Measurements from ENCODE around the gene IPO13. TPM values are rescaled to one million over a fixed set of nuclear protein-coding genes. Genes with fewer than 3 reads are reported as not detected.
A peak's percentile ranks its signal among the peaks of the same experiment; 100 is the strongest.

Gene IPO13
- total and polyA plus RNA-seq, 10 donors, result 10.5 to 27.4 (median 19.0) TPM

DNA sequence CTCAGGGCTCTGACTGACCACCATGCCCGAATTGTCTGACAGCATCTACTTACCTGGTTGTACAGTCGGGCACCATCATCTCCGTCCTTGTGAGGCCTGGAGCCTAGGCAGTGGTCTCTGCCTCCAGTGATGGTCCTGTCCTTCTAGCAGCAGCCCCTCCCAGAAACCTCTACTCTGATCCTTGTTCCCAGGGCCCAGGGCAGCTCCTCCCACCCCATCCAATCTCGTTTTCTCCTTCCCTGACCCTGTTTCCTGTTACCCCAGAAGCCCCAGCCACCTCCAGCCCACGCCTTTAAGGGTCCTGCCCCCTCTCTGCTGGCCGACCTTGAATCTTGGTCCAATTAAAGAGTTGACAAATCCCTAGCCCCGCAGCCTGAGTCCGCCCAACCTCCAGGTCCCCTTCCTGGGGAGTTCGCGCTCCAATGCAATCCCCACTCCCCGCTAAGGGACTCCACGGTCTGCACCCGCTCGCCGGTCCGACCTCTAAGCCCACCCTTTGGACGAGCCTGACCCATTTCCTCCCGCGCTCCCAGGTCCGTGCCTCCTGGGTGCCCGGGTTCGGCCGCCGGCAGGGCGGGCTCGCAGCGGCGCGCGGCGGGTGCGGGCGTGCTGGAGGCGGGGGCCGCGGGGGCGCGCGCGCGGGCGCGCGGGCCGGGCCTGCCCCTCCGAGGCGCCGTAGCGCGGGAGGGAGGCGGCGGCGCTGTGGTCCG, 32.0 kb downstream of the IPO13 start, which contains the start of gene B4GALT2:
B4GALT2 (plus strand) TSS at position 660 of the 710 bp plus-strand sequence. CDS start 1,951 bp downstream, outside the sequence.
- intact Hi-C loops (cut with DNase I; ENCODE audit: low total_unique reads), result no loop called here
- WGBS, 5 donors, result 5 to 17% (median 11%) methylated on average over 17 to 54 of the region's 54 CpGs
- Histone ChIP-seq H3K4me3 (peak within 1 kb of the TSS; percentile 55 to 85 (median 67)), H3K27ac (peak within 1 kb of the TSS in 6 of 8 donors; percentile 34 to 74 (median 50)), H3K4me1 (peaks cover 31 to 85% (median 62%) of the 10 kb centered on the region in 6 donors), H3K36me3 (peaks cover 0 to 28% (median 16%) of the 10 kb centered on the region in 6 donors), H3K9me3 (no peaks in the 10 kb centered on the region), H3K27me3 (replicated peaks in 1 of 7) (peaks cover 0 to 6% (median 0%) of the 10 kb centered on the region in 7 donors)
- DNase-seq, result peak; percentile 86
- TF ChIP-seq POLR2A (IDR thresholded peaks at IDR 0.05) (no peak), POLR2AphosphoS5 (IDR thresholded peaks at IDR 0.05) (peak in 2 of 3 donors; percentile 44 to 61)

DNA sequence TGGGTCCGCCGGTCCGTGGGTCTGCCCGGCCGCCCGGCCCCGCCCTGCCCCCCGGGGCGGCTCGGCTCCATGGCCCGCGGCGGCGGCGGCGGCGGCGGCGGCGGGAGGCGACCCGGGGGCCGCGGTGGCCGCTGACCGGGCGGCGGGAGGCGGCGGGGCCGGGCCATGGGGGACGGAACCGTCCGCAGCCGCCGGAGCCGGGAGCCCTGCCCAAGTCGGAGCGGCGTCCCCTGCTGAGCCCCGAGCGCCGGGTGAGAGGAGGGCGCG, 32.4 kb downstream of the IPO13 start:
- no peaks in the 10 kb centered on the region for H3K9me3 ChIP-seq
- peaks cover 0 to 6% (median 0%) of the 10 kb centered on the region in 7 donors for H3K27me3 ChIP-seq (replicated peaks in 1 of 7)
- TF ChIP-seq POLR2A (IDR thresholded peaks at IDR 0.05) (no peak), POLR2AphosphoS5 (IDR thresholded peaks at IDR 0.05) (no peak)
- TF ChIP-seq, protein P1, sequence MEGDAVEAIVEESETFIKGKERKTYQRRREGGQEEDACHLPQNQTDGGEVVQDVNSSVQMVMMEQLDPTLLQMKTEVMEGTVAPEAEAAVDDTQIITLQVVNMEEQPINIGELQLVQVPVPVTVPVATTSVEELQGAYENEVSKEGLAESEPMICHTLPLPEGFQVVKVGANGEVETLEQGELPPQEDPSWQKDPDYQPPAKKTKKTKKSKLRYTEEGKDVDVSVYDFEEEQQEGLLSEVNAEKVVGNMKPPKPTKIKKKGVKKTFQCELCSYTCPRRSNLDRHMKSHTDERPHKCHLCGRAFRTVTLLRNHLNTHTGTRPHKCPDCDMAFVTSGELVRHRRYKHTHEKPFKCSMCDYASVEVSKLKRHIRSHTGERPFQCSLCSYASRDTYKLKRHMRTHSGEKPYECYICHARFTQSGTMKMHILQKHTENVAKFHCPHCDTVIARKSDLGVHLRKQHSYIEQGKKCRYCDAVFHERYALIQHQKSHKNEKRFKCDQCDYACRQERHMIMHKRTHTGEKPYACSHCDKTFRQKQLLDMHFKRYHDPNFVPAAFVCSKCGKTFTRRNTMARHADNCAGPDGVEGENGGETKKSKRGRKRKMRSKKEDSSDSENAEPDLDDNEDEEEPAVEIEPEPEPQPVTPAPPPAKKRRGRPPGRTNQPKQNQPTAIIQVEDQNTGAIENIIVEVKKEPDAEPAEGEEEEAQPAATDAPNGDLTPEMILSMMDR (IDR thresholded peaks at IDR 0.05 in 8 of 11, conservative IDR thresholded peaks at IDR 0.05 in 3 of 11), result no peak
- H3K4me3 ChIP-seq, result peak overlapping the region; percentile 55 to 85 (median 67)
- DNase-seq, result no peak
- intact Hi-C loops (cut with DNase I; ENCODE audit: low total_unique reads), result no loop called here
- 0 to 3% (median 0%) methylated on average over 6 to 45 of the region's 45 CpGs; no CpG with 5 or more reads in 1 of the 5 donors for WGBS, 5 donors
- peaks cover 0 to 28% (median 16%) of the 10 kb centered on the region in 6 donors for H3K36me3 ChIP-seq
- H3K27ac ChIP-seq, result peak overlapping the region in 6 of 8 donors; percentile 27 to 74 (median 50)
- H3K4me1 ChIP-seq, result peaks cover 26 to 82% (median 58%) of the 10 kb centered on the region in 6 donors

GRCh38 chr1:43979528-43980254, 32.9 kb downstream of the IPO13 start:
- Histone ChIP-seq H3K4me3 (peak overlapping the region; percentile 55 to 85 (median 67)), H3K27me3 (replicated peaks in 1 of 7) (peaks cover 0 to 6% (median 0%) of the 10 kb centered on the region in 7 donors), H3K27ac (peak overlapping the region in 6 of 8 donors; percentile 27 to 74 (median 50)), H3K4me1 (peaks cover 25 to 78% (median 56%) of the 10 kb centered on the region in 6 donors), H3K9me3 (no peaks in the 10 kb centered on the region), H3K36me3 (peaks cover 0 to 30% (median 16%) of the 10 kb centered on the region in 6 donors)
- TF ChIP-seq POLR2A (IDR thresholded peaks at IDR 0.05), result no peak
- peak in 2 of 3 donors; percentile 45 to 57 for TF ChIP-seq POLR2AphosphoS5 (IDR thresholded peaks at IDR 0.05)
- DNase-seq, result peak; percentile 85
- WGBS, 5 donors, result 5 to 8% (median 5%) methylated on average over 25 to 45 of the region's 45 CpGs
- intact Hi-C loops (cut with DNase I; ENCODE audit: low total_unique reads), result no loop called here

DNA sequence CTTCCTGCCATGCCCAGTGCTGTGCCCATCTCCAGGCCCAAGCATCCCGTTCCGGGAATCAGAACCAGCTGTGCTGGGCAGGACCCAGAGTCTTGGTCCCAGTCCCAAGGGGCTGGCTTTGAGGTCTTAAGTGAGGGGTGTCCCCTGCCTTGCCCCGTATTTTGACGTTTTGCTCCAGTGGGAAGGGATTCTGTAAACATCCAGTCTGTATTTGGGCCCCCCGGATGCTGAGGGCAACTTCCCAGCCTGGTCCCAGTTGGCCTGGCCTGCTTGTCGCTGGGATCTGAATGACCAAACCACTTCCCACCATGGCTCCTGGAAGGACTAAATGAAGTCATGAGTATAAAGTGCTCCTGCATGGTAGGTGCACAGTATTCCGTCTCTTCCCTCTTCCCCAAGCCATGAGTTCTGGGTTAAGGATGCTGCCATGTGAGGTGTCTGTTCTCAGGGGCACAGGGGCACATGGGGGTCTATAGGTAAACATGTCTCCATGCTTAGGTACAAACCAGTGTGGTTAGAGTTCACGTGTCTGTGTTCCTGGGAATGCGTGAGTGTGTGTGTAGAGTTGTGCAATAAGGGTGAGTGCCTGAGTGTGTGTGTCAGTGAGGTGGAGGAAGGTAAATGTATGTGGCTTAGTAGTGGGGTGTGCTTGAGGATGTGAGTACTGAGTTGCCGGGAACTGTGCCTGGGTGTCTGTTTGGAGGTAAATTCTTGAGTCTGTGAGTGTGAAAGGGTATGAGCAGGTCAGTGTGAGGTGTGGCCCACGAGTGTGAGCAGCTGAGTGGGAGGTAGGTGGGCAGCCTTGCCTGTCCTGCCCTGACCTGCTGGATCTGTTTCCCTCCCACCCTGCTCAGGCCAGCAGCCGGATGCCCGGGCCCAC, 33.7 kb downstream of the IPO13 start:
- peaks cover 0 to 38% (median 16%) of the 10 kb centered on the region in 6 donors for H3K36me3 ChIP-seq
- peaks cover 24 to 75% (median 54%) of the 10 kb centered on the region in 6 donors for H3K4me1 ChIP-seq
- intact Hi-C loops (cut with DNase I; ENCODE audit: low total_unique reads), result no loop called here
- DNase-seq, result no peak
- H3K9me3 ChIP-seq, result no peaks in the 10 kb centered on the region
- H3K27me3 ChIP-seq (replicated peaks in 1 of 7), result peaks cover 0 to 6% (median 0%) of the 10 kb centered on the region in 7 donors
- peak overlapping the region in 4 of 8 donors; percentile 34 to 74 (median 61) for H3K27ac ChIP-seq
- TF ChIP-seq POLR2A (IDR thresholded peaks at IDR 0.05) (no peak), POLR2AphosphoS5 (IDR thresholded peaks at IDR 0.05) (no peak)
- TF ChIP-seq, protein P1 (IDR thresholded peaks at IDR 0.05 in 8 of 11, conservative IDR thresholded peaks at IDR 0.05 in 3 of 11), result peak in 1 of 11 experiments; percentile 11
- peak overlapping the region in 5 of 8 donors; percentile 62 to 85 (median 67) for H3K4me3 ChIP-seq
- WGBS, 5 donors, result 69 to 89% (median 76%) methylated on average over 11 to 13 of the region's 13 CpGs

Data from spleen (tissue), 11 donors.